HepG2 (cell line): Measurements from ENCODE around the gene HYCC2. TPM values are rescaled to one million over a fixed set of nuclear protein-coding genes. Genes with fewer than 3 reads are reported as not detected.

Experiments
- ATF6 ChIP-seq: sonication (generic); formaldehyde crosslinking; conservative IDR thresholded peaks from 2 replicates; pipeline ENCODE4 v1.4.0; 2020; ENCODE audit warnings: missing genetic modification reagents
- CEBPG ChIP-seq: IDR thresholded peaks from 2 replicates; pipeline ENCODE4 v1.6.1; 2016
- DRAP1 ChIP-seq: IDR thresholded peaks from 2 replicates; pipeline ENCODE4 v1.6.1; 2016; ENCODE audit warnings: missing genetic modification reagents, missing compliant biosample characterization
- EED ChIP-seq: sonication (generic); formaldehyde crosslinking; IDR thresholded peaks from 2 replicates; pipeline ENCODE4 v1.5.0; 2020; ENCODE audit warnings: mild to moderate bottlenecking, missing genetic modification reagents
- FOXC1 ChIP-seq: sonication (generic); formaldehyde crosslinking; IDR thresholded peaks from 2 replicates; pipeline ENCODE4 v1.8.0; 2022; ENCODE audit warnings: mild to moderate bottlenecking, missing genetic modification reagents, borderline replicate concordance
- HBP1 ChIP-seq: IDR thresholded peaks from 2 replicates; pipeline ENCODE4 v1.6.1; 2016; ENCODE audit warnings: low read depth, control low read depth
- HDAC1 ChIP-seq: sonication (generic); formaldehyde crosslinking; IDR thresholded peaks from 2 replicates; pipeline ENCODE4 v1.5.1; 2020; ENCODE audit warnings: mild to moderate bottlenecking, missing genetic modification reagents
- MEIS1 ChIP-seq: sonication (generic); formaldehyde crosslinking; IDR thresholded peaks from 2 replicates; pipeline ENCODE4 v1.9.0; 2021; ENCODE audit warnings: mild to moderate bottlenecking, missing genetic modification reagents, moderate library complexity, borderline replicate concordance
- MEIS2 ChIP-seq: sonication (generic); formaldehyde crosslinking; IDR thresholded peaks from 2 replicates; pipeline ENCODE4 v1.9.0; 2021; ENCODE audit warnings: mild to moderate bottlenecking, missing genetic modification reagents
- TCF7 ChIP-seq: sonication (generic); IDR thresholded peaks from 2 replicates; pipeline ENCODE4 v1.6.1; 2016; ENCODE audit warnings: antibody characterized with exemption, low read depth
- ZBTB10 ChIP-seq: sonication (generic); formaldehyde crosslinking; IDR thresholded peaks from 2 replicates; pipeline ENCODE4 v1.4.0; 2020; ENCODE audit warnings: missing genetic modification reagents, borderline replicate concordance
- ZBTB43 ChIP-seq: sonication (generic); formaldehyde crosslinking; conservative IDR thresholded peaks from 2 replicates; pipeline ENCODE4 v1.4.0; 2020; ENCODE audit warnings: missing genetic modification reagents
- ZNF235 ChIP-seq: sonication (generic); formaldehyde crosslinking; IDR thresholded peaks from 2 replicates; pipeline ENCODE4 v1.8.1; 2023; ENCODE audit warnings: mild to moderate bottlenecking, missing genetic modification reagents, borderline replicate concordance
- ZNF33A ChIP-seq: sonication (generic); formaldehyde crosslinking; IDR thresholded peaks from 2 replicates; pipeline ENCODE4 v1.5.1; 2020; ENCODE audit warnings: missing genetic modification reagents, mild to moderate bottlenecking, moderate library complexity, borderline replicate concordance
- ZNF577 ChIP-seq: sonication (generic); formaldehyde crosslinking; IDR thresholded peaks from 2 replicates; pipeline ENCODE4 v1.4.0; 2020; ENCODE audit warnings: mild to moderate bottlenecking, low read depth, missing genetic modification reagents, borderline replicate concordance
- ZNF598 ChIP-seq: sonication (generic); formaldehyde crosslinking; IDR thresholded peaks from 2 replicates; pipeline ENCODE4 v1.5.1; 2020; ENCODE audit warnings: mild to moderate bottlenecking, missing genetic modification reagents, borderline replicate concordance
- ZNF800 ChIP-seq: sonication (generic); formaldehyde crosslinking; IDR thresholded peaks from 2 replicates; pipeline ENCODE4 v1.4.0; 2020; ENCODE audit warnings: missing genetic modification reagents
- polyA plus RNA-seq, 8 experiments: library from polyadenylated mRNA; depleted of rRNA in 3 of 8; stranded (reverse) in 7 of 8; unstranded in 1 of 8; fragments of >200 nt; fragmentation: Illumina TruSeq in 4 of 8; extraction: Trizol in 4 of 8; gene quantifications; 2 replicates each; pipeline versions ENCODE4 v1.2.1 to v1.2.3, GENCODE V29; 2011 to 2016; ENCODE audit warnings: low read depth in 4 of 8, missing spikeins in 1 of 8, mixed read lengths in 1 of 8; ENCODE audit not compliant: insufficient read depth in 1 of 8
- total RNA-seq, 5 experiments: library from RNA; depleted of rRNA; stranded (reverse); fragments of >200 nt; fragmentation: Illumina TruSeq; extraction: Trizol; gene quantifications; 2 replicates each; pipeline ENCODE4 v1.2.3, GENCODE V29; 2016; ENCODE audit warnings: low read depth in 1 of 5

HYCC2 gene
- total and polyA plus RNA-seq, 2 of the 13 experiments (the other 11 are each of a cell fraction or from before 2014, with no cell fraction given) = 4.7 to 13.9 TPM

- peak; percentile 91; the same call in 1 of the 2 replicates for TF ChIP-seq MEIS1 (CRISPR knock-in tag)
- peak; percentile 95; the same call in 1 of the 2 replicates for TF ChIP-seq FOXC1 (CRISPR knock-in tag)
- TF ChIP-seq MEIS2 (CRISPR knock-in tag) = peak; percentile 49; the same call in 1 of the 2 replicates
- TF ChIP-seq ZBTB10 (CRISPR knock-in tag) = 0 out of 2 replicates have a peak, but pooled peaks have one; percentile 56
- no peak for TF ChIP-seq EED (CRISPR knock-in tag)
- TF ChIP-seq CEBPG (CRISPR knock-in tag) = peak; percentile 28
- TF ChIP-seq ZNF235 (CRISPR knock-in tag) = no peak; the same call in 1 of the 2 replicates
- TF ChIP-seq ZNF33A (CRISPR knock-in tag) = no peak
- TF ChIP-seq ATF6 (CRISPR knock-in tag) = peak; percentile 91; the same call in 1 of the 2 replicates
- peak; percentile 94 for TF ChIP-seq HBP1 (CRISPR knock-in tag)
- TF ChIP-seq ZNF598 = peak; percentile 92
- TF ChIP-seq ZNF577 (CRISPR knock-in tag) = peak; percentile 75; the same call in 1 of the 2 replicates
- TF ChIP-seq HDAC1 (CRISPR knock-in tag) = peak; percentile 93
- TF ChIP-seq DRAP1 (CRISPR knock-in tag) = peak; percentile 72; the same call in 1 of the 2 replicates
- 0 out of 2 replicates have a peak, but pooled peaks have one; percentile 26 for TF ChIP-seq TCF7
- 0 out of 2 replicates have a peak, but pooled peaks have one; percentile 46 for TF ChIP-seq ZNF800 (CRISPR knock-in tag)
- TF ChIP-seq ZBTB43 = peak; percentile 44; the same call in 1 of the 2 replicates
These were observed at the start of gene HYCC2, which contains the start of gene NDUFB3 (continued) for GRCh38 chr2:201071479-201072200.
